H7 (cell line): ENCODE results near the gene METAP2. TPM values are rescaled to one million over a fixed set of nuclear protein-coding genes. Genes with fewer than 3 reads are reported as not detected.
"Not testable (repeated sequence)": the region's sequence is repeated elsewhere in the genome, so short reads cannot be mapped to it uniquely, and the experiment has no call there.

Source experiments
- DNase-seq: peaks from one replicate; pipeline ENCODE4 v3.0.0; 2012
- H3K27me3 ChIP-seq: 2 replicates; pipeline ENCODE4 v1.6.0; 2011; ENCODE audit warnings: mild to moderate bottlenecking, low read length; ENCODE audit not compliant: control insufficient read depth, insufficient read depth
- H3K36me3 ChIP-seq: replicated peaks from 2 replicates; pipeline ENCODE4 v1.5.1; 2011; ENCODE audit warnings: low read length; ENCODE audit not compliant: control insufficient read depth, insufficient read depth
- H3K4me3 ChIP-seq: 2 replicates; pipeline ENCODE4 v1.5.1; 2011; ENCODE audit warnings: low read depth, mild to moderate bottlenecking, control low read depth, low read length, moderate library complexity; ENCODE audit not compliant: insufficient read depth
- total RNA-seq: library from RNA; depleted of rRNA; stranded (reverse); fragments of >200 nt; shearing (Covaris generic); gene quantifications from 2 replicates; pipeline ENCODE4 v1.2.3, GENCODE V29; 2014

Gene METAP2
- total RNA-seq, 1 experiment from 2014 or later, result 106 TPM

DNA sequence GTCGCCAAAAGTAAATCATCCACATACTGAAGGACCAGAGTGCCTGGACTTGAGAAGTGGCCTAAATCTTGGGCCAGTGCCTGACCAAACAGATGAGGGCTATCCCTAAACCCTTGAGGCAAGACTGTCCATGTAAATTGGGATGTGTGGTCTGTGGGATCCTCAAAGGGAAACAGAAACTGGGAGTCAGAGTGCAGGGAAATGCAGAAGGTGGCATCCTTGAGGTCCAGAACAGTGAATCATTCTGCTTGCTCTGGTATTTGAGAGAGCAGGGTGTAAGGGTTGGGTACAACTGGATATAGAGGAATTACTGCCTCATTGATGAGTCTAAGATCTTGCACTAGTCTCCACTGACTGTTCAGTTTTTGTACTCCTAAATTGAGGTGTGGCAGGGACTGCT is 20.1 kb upstream of the METAP2 start:
- H3K4me3 ChIP-seq, H3K27me3 ChIP-seq, H3K36me3 ChIP-seq, DNase-seq: not testable (repeated sequence)

GRCh38 chr12:95454780-95455215 is 19.2 kb upstream of the METAP2 start:
- not testable (repeated sequence) for DNase-seq, H3K36me3 ChIP-seq, H3K27me3 ChIP-seq, H3K4me3 ChIP-seq

DNA sequence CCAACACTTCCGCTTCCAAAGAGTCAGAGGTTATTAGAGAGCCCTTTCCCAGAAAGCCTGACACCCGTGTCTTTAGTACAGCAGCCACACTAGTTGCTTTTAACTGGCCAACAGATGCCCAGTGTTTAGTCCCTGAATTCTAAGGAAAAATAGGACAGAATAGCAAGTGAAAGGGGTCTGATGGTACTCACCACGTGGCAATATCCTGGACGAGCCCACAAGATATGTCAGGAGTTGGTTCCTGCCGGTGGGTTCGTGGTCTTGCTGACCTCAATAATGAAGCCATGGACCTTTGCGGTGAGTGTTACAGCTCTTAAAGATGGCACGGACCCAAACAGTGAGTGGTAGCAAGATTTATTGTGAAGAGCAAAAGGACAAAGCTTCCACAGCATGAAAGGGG is 16.3 kb upstream of the METAP2 start:
- not testable (repeated sequence) for H3K4me3 ChIP-seq, H3K27me3 ChIP-seq, H3K36me3 ChIP-seq, DNase-seq

- H3K4me3 ChIP-seq, result no peak overlapping the region
- no peaks in the 10 kb centered on the region for H3K27me3 ChIP-seq
- no peak for DNase-seq
- H3K36me3 ChIP-seq, result no peaks in the 10 kb centered on the region
Observed at GRCh38 chr12:95458761-95459160, 15.2 kb upstream of the METAP2 start.

GRCh38 chr12:95459310-95459709 is 14.6 kb upstream of the METAP2 start:
- no peak overlapping the region for H3K4me3 ChIP-seq
- no peaks in the 10 kb centered on the region for H3K36me3 ChIP-seq
- DNase-seq, result no peak
- H3K27me3 ChIP-seq, result no peaks in the 10 kb centered on the region

GRCh38 chr12:95460105-95460504 is 13.8 kb upstream of the METAP2 start:
- no peak for DNase-seq
- Histone ChIP-seq H3K4me3 (no peak overlapping the region), H3K27me3 (no peaks in the 10 kb centered on the region), H3K36me3 (no peaks in the 10 kb centered on the region)

DNA sequence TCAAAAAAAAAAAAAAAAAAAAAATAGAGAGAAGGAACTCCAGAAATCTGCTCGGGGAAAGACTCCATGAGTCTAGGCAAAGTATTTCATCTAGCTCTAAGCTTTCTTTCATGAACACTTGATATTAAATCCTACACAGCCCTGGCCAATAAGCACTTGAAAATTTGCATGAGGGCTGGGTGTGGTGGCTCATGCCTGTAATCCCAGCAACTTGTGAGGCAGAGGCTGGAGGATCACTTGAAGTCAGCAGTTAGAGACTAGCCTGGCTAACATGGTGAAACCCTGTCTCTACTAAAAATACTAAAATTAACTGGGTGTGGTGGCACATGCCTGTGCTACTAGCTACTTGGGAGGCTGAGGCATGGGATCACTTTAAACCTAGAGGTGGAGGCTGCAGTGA is 13.1 kb upstream of the METAP2 start:
- Histone ChIP-seq H3K27me3 (no peaks in the 10 kb centered on the region), H3K36me3 (no peaks in the 10 kb centered on the region), H3K4me3 (no peak overlapping the region)
- no peak for DNase-seq

- Histone ChIP-seq H3K4me3 (no peak overlapping the region), H3K36me3 (no peaks in the 10 kb centered on the region), H3K27me3 (no peaks in the 10 kb centered on the region)
- DNase-seq, result no peak
Observed at GRCh38 chr12:95462081-95462480, 11.9 kb upstream of the METAP2 start.

- DNase-seq, result no peak
- H3K36me3 ChIP-seq, result no peaks in the 10 kb centered on the region
- no peak overlapping the region for H3K4me3 ChIP-seq
- no peaks in the 10 kb centered on the region for H3K27me3 ChIP-seq
Observed at GRCh38 chr12:95462551-95462950, 11.4 kb upstream of the METAP2 start.

DNA sequence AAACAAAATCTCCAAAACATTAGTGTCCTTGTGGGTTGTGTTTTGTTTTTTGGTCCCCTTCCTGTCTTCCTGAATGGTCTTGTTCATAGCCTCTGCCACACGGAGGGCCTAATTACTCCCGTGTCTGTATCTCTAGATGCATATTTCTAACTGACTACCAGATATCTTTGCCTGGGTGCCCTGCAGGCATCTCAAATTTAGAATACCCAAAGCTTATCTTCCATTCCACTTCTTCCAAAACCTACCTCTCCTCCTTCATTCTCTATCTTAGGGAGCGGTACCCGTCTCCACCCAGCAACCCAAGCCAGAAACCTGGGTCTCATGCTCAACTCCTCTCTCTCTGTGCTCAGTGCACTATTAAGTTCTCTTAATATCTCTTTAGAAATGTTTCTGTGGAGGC is 10.9 kb upstream of the METAP2 start:
- Histone ChIP-seq H3K27me3 (no peaks in the 10 kb centered on the region), H3K4me3 (no peak overlapping the region), H3K36me3 (no peaks in the 10 kb centered on the region)
- no peak for DNase-seq

GRCh38 chr12:95463776-95464175 is 10.2 kb upstream of the METAP2 start:
- not testable (repeated sequence) for H3K27me3 ChIP-seq, H3K36me3 ChIP-seq, H3K4me3 ChIP-seq, DNase-seq

- DNase-seq, result no peak
- Histone ChIP-seq H3K4me3 (no peak overlapping the region), H3K36me3 (no peaks in the 10 kb centered on the region), H3K27me3 (no peaks in the 10 kb centered on the region)
Observed at GRCh38 chr12:95465275-95465674, 8.7 kb upstream of the METAP2 start.

DNA sequence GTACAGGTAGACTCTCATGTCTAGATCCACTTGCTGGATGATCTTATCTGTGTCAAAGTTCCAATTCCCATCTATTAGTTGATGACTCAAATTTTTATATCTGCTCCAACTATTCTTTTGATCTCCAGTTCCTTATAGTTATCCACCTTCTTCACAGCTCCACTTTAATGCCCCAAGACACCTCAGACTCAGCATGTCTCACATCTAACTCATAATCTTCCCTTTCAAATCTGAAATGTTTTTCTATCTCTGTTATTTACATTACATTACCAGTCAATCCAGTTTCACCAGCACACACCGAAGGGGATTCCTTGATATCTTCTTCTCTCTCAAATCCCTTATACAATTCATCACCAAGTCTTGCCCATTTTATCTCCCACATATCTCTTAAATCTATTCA is 3.7 kb upstream of the METAP2 start:
- Histone ChIP-seq H3K4me3 (no peak overlapping the region), H3K27me3 (no peaks in the 10 kb centered on the region)
- no peak for DNase-seq

GRCh38 chr12:95473231-95473883 is 595 bp upstream of the METAP2 start:
- peaks cover 5% of the 10 kb centered on the region for H3K36me3 ChIP-seq
- H3K4me3 ChIP-seq, result peak overlapping the region; percentile 89
- peak; percentile 57 for DNase-seq
- H3K27me3 ChIP-seq, result no peaks in the 10 kb centered on the region

More for the DNA sequence above, 3.7 kb upstream of the METAP2 start:
- H3K36me3 ChIP-seq, result no peaks in the 10 kb centered on the region

DNA sequence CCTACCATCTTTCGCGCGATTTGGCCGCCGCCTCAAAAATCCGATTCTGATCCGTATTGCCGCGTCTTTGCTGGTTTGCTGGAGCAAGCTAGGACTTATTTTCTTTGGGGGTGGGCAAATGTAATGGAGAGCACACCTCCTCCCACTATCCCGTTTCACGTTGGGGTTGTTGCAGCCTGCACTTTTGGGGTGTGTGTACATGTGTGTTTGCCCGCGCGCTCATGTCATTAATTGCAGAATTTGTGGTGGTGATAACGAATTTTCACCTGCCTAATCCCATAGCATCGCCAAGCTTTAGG is 657 bp downstream of the METAP2 start:
- Histone ChIP-seq H3K4me3 (peak overlapping the region; percentile 89), H3K36me3 (peaks cover 5% of the 10 kb centered on the region), H3K27me3 (no peaks in the 10 kb centered on the region)
- no peak for DNase-seq

DNA sequence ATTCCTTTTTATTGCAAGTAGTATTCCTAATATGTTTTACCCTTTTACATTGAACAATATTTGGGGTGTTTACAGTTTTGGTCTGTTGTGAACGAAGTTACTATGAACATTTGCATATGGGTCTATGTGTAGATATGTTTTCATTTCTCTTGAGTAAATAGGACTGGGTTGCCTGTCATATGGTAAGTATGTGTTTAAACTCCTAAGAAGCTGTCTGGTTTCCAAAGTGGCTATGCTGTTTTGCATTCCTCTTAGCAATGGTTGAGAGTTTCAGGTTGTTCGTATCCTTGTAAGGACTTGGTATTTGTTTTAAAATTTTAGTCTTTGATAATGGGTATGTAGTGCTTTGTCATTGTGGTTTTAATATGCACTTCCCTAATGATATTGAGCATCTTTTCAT is 6.3 kb downstream of the METAP2 start:
- Histone ChIP-seq H3K27me3 (no peaks in the 10 kb centered on the region), H3K4me3 (no peak overlapping the region), H3K36me3 (peaks cover 7% of the 10 kb centered on the region)
- no peak for DNase-seq
